ENCODE measurements around the gene RB1. TPM values are rescaled to one million over a fixed set of nuclear protein-coding genes. Genes with fewer than 3 reads are reported as not detected.

The RB1 gene
- total and polyA plus RNA-seq, 4 donors: 10.0 to 69.9 (median 26.1) TPM

DNA sequence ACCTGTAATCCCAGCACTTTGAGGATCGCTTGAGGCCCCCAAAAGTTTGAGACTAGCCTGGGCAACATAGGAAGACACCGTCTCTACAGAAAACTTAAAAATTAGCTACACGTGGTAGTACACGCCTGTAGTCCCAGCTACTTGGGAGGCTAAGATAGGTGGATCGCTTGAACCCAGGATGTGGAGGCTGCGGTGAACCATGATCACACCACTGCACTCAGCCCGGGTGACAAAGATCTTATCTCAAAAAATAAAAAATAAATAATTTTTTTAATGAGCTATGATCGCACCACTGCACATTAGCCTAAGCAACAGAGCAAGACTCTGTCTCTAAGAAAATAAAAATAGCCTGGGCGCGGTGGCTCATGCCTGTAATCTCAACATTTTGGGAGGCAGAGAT, 222.7 kb downstream of the RB1 start:
- ATAC-seq (ENCODE audit: insufficient read depth, low FRiP score) (no peak), DNase-seq (no peak)
- H3K4me1 ChIP-seq (ENCODE audit: control insufficient read depth in 5 of 5, insufficient read depth in 5 of 5, low read length in 5 of 5): peaks cover 0 to 6% (median 3%) of the 10 kb centered on the region in 5 donors
- H3K36me3 ChIP-seq (ENCODE audit: control insufficient read depth in 4 of 4, insufficient read depth in 4 of 4, low read length in 4 of 4): peaks cover 0 to 2% (median 0%) of the 10 kb centered on the region in 4 donors
- H3K27me3 ChIP-seq (ENCODE audit: control insufficient read depth in 3 of 3, insufficient read depth in 3 of 3, low read length in 2 of 3): no peaks in the 10 kb centered on the region
- H3K9me3 ChIP-seq (ENCODE audit: control insufficient read depth in 4 of 4, insufficient read depth in 3 of 4, low read length in 3 of 4): no peaks in the 10 kb centered on the region
- 91 to 95% methylated on average over 10 of the region's 10 CpGs for WGBS, 2 donors
- H3K27ac ChIP-seq (ENCODE audit: low read depth in 1 of 2, low read length in 1 of 2): no peak overlapping the region
- no peak overlapping the region for H3K9ac ChIP-seq (ENCODE audit: insufficient read depth in 1 of 2, low read length in 2 of 2)
- H3K4me3 ChIP-seq: no peak overlapping the region
- TF ChIP-seq, protein P1, sequence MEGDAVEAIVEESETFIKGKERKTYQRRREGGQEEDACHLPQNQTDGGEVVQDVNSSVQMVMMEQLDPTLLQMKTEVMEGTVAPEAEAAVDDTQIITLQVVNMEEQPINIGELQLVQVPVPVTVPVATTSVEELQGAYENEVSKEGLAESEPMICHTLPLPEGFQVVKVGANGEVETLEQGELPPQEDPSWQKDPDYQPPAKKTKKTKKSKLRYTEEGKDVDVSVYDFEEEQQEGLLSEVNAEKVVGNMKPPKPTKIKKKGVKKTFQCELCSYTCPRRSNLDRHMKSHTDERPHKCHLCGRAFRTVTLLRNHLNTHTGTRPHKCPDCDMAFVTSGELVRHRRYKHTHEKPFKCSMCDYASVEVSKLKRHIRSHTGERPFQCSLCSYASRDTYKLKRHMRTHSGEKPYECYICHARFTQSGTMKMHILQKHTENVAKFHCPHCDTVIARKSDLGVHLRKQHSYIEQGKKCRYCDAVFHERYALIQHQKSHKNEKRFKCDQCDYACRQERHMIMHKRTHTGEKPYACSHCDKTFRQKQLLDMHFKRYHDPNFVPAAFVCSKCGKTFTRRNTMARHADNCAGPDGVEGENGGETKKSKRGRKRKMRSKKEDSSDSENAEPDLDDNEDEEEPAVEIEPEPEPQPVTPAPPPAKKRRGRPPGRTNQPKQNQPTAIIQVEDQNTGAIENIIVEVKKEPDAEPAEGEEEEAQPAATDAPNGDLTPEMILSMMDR (IDR thresholded peaks at IDR 0.05; ENCODE audit: control extremely low read depth, extremely low read depth): no peak

DNA sequence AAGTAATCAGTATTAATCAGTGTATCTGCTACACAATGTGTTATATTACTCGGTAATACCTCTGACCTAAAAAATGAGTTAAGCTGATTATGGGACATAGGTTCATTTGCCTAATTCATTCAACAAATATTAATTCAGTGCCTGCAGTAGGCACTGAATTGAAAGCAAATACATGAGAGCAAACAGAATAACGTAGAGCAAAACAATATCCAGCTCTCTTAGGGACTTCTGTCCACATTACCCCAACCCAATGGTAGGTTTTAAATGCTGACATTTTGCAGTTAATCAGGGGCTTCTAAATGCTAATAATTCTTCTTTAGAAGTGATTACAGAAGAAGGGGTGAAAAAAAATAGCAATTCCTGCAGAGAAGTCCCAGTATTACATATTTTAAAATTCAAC, 224.4 kb downstream of the RB1 start:
- H3K9me3 ChIP-seq (ENCODE audit: control insufficient read depth in 4 of 4, insufficient read depth in 3 of 4, low read length in 3 of 4): no peaks in the 10 kb centered on the region
- H3K36me3 ChIP-seq (ENCODE audit: control insufficient read depth in 4 of 4, insufficient read depth in 4 of 4, low read length in 4 of 4): no peaks in the 10 kb centered on the region
- no peak for DNase-seq
- no peaks in the 10 kb centered on the region for H3K27me3 ChIP-seq (ENCODE audit: control insufficient read depth in 3 of 3, insufficient read depth in 3 of 3, low read length in 2 of 3)
- H3K27ac ChIP-seq (ENCODE audit: low read depth in 1 of 2, low read length in 1 of 2): no peak overlapping the region
- TF ChIP-seq, protein P1 (IDR thresholded peaks at IDR 0.05; ENCODE audit: control extremely low read depth, extremely low read depth): no peak
- H3K9ac ChIP-seq (ENCODE audit: insufficient read depth in 1 of 2, low read length in 2 of 2): no peak overlapping the region
- WGBS, 2 donors: 56 to 87% methylated on average over 2 of the region's 2 CpGs
- H3K4me3 ChIP-seq: no peak overlapping the region
- no peak for ATAC-seq (ENCODE audit: insufficient read depth, low FRiP score)
- peaks cover 0 to 10% (median 3%) of the 10 kb centered on the region in 5 donors for H3K4me1 ChIP-seq (ENCODE audit: control insufficient read depth in 5 of 5, insufficient read depth in 5 of 5, low read length in 5 of 5)

DNA sequence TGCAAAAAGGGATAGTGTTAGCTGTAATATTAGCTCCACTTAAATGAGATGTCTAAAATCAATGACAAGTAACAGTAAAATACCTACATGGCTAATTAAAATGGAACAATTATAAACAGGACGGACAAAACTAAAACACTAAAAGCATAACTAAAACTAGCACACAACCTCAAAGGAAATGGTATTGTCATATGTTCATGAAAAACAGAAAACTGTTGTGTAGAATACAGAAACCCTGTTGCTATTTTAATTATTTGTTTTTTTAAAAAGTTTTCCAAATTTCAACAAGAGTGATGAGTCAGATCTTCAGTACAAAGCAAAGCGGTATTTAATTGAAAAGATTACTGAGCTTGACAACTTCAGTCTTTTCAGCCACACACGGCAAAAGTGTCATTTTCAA, 225.2 kb downstream of the RB1 start:
- WGBS, 2 donors: 80 to 92% methylated on average over 3 of the region's 3 CpGs
- DNase-seq: no peak
- no peak overlapping the region for H3K9ac ChIP-seq (ENCODE audit: insufficient read depth in 1 of 2, low read length in 2 of 2)
- no peak overlapping the region for H3K27ac ChIP-seq (ENCODE audit: low read depth in 1 of 2, low read length in 1 of 2)
- H3K9me3 ChIP-seq (ENCODE audit: control insufficient read depth in 4 of 4, insufficient read depth in 3 of 4, low read length in 3 of 4): no peaks in the 10 kb centered on the region
- no peaks in the 10 kb centered on the region for H3K36me3 ChIP-seq (ENCODE audit: control insufficient read depth in 4 of 4, insufficient read depth in 4 of 4, low read length in 4 of 4)
- H3K4me3 ChIP-seq: no peak overlapping the region
- peaks cover 0 to 14% (median 4%) of the 10 kb centered on the region in 5 donors for H3K4me1 ChIP-seq (ENCODE audit: control insufficient read depth in 5 of 5, insufficient read depth in 5 of 5, low read length in 5 of 5)
- no peak for ATAC-seq (ENCODE audit: insufficient read depth, low FRiP score)
- TF ChIP-seq, protein P1 (IDR thresholded peaks at IDR 0.05; ENCODE audit: control extremely low read depth, extremely low read depth): no peak
- no peaks in the 10 kb centered on the region for H3K27me3 ChIP-seq (ENCODE audit: control insufficient read depth in 3 of 3, insufficient read depth in 3 of 3, low read length in 2 of 3)

DNA sequence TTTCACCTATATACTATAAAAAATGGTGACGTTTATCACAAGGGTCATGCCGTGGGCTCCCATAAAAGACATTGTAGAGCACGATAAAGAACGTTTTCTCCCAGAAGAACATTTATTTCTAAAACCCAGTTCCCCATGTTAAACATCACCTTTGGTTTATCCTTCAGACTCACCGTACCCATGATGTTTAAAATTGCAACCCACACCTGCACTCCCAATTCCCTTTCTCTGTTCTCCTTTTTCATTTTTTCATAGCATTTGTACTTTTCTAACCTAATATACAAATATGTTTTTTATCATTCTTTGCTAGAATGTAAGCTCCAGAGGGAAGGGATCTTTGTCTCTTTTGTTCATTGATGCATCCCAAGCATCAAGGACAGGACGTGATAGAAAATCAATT, 227.3 kb downstream of the RB1 start:
- 90 to 94% methylated on average over 6 of the region's 6 CpGs for WGBS, 2 donors
- Histone ChIP-seq H3K27ac (ENCODE audit: low read depth in 1 of 2, low read length in 1 of 2) (no peak overlapping the region), H3K27me3 (ENCODE audit: control insufficient read depth in 3 of 3, insufficient read depth in 3 of 3, low read length in 2 of 3) (no peaks in the 10 kb centered on the region), H3K4me1 (ENCODE audit: control insufficient read depth in 5 of 5, insufficient read depth in 5 of 5, low read length in 5 of 5) (peaks cover 0 to 14% (median 4%) of the 10 kb centered on the region in 5 donors), H3K4me3 (no peak overlapping the region), H3K9me3 (ENCODE audit: control insufficient read depth in 4 of 4, insufficient read depth in 3 of 4, low read length in 3 of 4) (no peaks in the 10 kb centered on the region), H3K36me3 (ENCODE audit: control insufficient read depth in 4 of 4, insufficient read depth in 4 of 4, low read length in 4 of 4) (no peaks in the 10 kb centered on the region), H3K9ac (ENCODE audit: insufficient read depth in 1 of 2, low read length in 2 of 2) (no peak overlapping the region)
- ATAC-seq (ENCODE audit: insufficient read depth, low FRiP score) (no peak), DNase-seq (no peak)
- TF ChIP-seq, protein P1 (IDR thresholded peaks at IDR 0.05; ENCODE audit: control extremely low read depth, extremely low read depth): no peak

All from lung (tissue), 12 donors.